H9 (cell line): Measurements from ENCODE around the gene STOML3. TPM values are rescaled to one million over a fixed set of nuclear protein-coding genes. Genes with fewer than 3 reads are reported as not detected.

Experiments
- DNase-seq: peaks from one replicate; pipeline ENCODE4 v3.0.0-alpha.2; 2017
- H2AFZ ChIP-seq: one replicate; pipeline ENCODE4 v1.6.1; 2013; ENCODE audit warnings: mild to moderate bottlenecking, low read length, control low read depth, moderate library complexity
- H2AK5ac ChIP-seq: 2 replicates; pipeline ENCODE4 v1.6.1; 2013; ENCODE audit warnings: low read length, control low read depth, mixed read lengths; ENCODE audit not compliant: insufficient read length
- H2BK120ac ChIP-seq: one replicate; pipeline ENCODE4 v1.6.1; 2013; ENCODE audit warnings: low read depth, mild to moderate bottlenecking, low read length, control low read depth, inconsistent platforms; ENCODE audit not compliant: poor library complexity, severe bottlenecking
- H2BK12ac ChIP-seq: 2 replicates; pipeline ENCODE4 v1.6.1; 2013; ENCODE audit warnings: low read length, control low read depth, mixed read lengths, low read depth; ENCODE audit not compliant: insufficient read length
- H2BK15ac ChIP-seq: 2 replicates; pipeline ENCODE4 v1.6.1; 2013; ENCODE audit warnings: low read depth, low read length, control low read depth
- H2BK20ac ChIP-seq: one replicate; pipeline ENCODE4 v1.6.1; 2013; ENCODE audit warnings: low read depth, mild to moderate bottlenecking, low read length, control low read depth, inconsistent platforms; ENCODE audit not compliant: poor library complexity, severe bottlenecking
- H2BK5ac ChIP-seq: 2 replicates; pipeline ENCODE4 v1.6.1; 2013; ENCODE audit warnings: low read length, control low read depth, mixed read lengths; ENCODE audit not compliant: insufficient read length
- H3K14ac ChIP-seq: 2 replicates; pipeline ENCODE4 v1.6.1; 2013; ENCODE audit warnings: low read length, control low read depth; ENCODE audit not compliant: insufficient read depth
- H3K18ac ChIP-seq: 2 replicates; pipeline ENCODE4 v1.6.1; 2013; ENCODE audit warnings: low read depth, mild to moderate bottlenecking, mixed read lengths, low read length, control low read depth; ENCODE audit not compliant: insufficient read length
- H3K23ac ChIP-seq: 2 replicates; pipeline ENCODE4 v1.6.1; 2013; ENCODE audit warnings: low read length, control low read depth, mixed read lengths, low read depth; ENCODE audit not compliant: insufficient read length
- H3K23me2 ChIP-seq: 2 replicates; pipeline ENCODE4 v1.6.1; 2013; ENCODE audit warnings: low read depth, mild to moderate bottlenecking, mixed read lengths, low read length, control low read depth; ENCODE audit not compliant: insufficient read length, poor library complexity, severe bottlenecking
- H3K27ac ChIP-seq: 2 replicates; pipeline ENCODE4 v1.5.1; 2013; ENCODE audit warnings: low read length, control low read depth, mixed read lengths, low read depth; ENCODE audit not compliant: insufficient read length
- H3K27me3 ChIP-seq: 2 replicates; pipeline ENCODE4 v1.6.1; 2013; ENCODE audit warnings: low read length, control low read depth, inconsistent platforms; ENCODE audit not compliant: insufficient read depth
- H3K4ac ChIP-seq: 2 replicates; pipeline ENCODE4 v1.6.1; 2013; ENCODE audit warnings: low read depth, mild to moderate bottlenecking, control low read depth, inconsistent platforms, low read length, moderate library complexity
- H3K4me1 ChIP-seq: 2 replicates; pipeline ENCODE4 v1.6.1; 2013; ENCODE audit warnings: low read length, control low read depth, inconsistent platforms; ENCODE audit not compliant: insufficient read depth
- H3K4me2 ChIP-seq: 2 replicates; pipeline ENCODE4 v1.6.1; 2013; ENCODE audit warnings: low read length, control low read depth, mixed read lengths; ENCODE audit not compliant: insufficient read length, insufficient read depth
- H3K56ac ChIP-seq: 2 replicates; pipeline ENCODE4 v1.6.1; 2013; ENCODE audit warnings: low read depth, mild to moderate bottlenecking, mixed read lengths, low read length, control low read depth; ENCODE audit not compliant: insufficient read length
- H3K79me1 ChIP-seq: 2 replicates; pipeline ENCODE4 v1.6.1; 2013; ENCODE audit warnings: low read depth, mild to moderate bottlenecking, moderate library complexity, low read length, control low read depth, inconsistent platforms; ENCODE audit not compliant: insufficient read depth, poor library complexity, severe bottlenecking
- H3K79me2 ChIP-seq: 2 replicates; pipeline ENCODE4 v1.6.1; 2013; ENCODE audit warnings: low read length, control low read depth, inconsistent platforms; ENCODE audit not compliant: insufficient read depth
- H3K9ac ChIP-seq: 2 replicates; pipeline ENCODE4 v1.6.1; 2013; ENCODE audit warnings: low read length, control low read depth, mixed read lengths; ENCODE audit not compliant: insufficient read length; ENCODE audit errors: extremely low read depth
- H3K9me3 ChIP-seq: one replicate; pipeline ENCODE4 v1.6.1; 2013; ENCODE audit warnings: low read depth, low read length, inconsistent platforms; ENCODE audit not compliant: control insufficient read depth
- H3T11ph ChIP-seq: one replicate; pipeline ENCODE4 v1.6.1; 2013; ENCODE audit warnings: mild to moderate bottlenecking, low read length, control low read depth, inconsistent platforms
- H4K20me1 ChIP-seq: one replicate; pipeline ENCODE4 v1.6.1; 2013; ENCODE audit not compliant: control insufficient read depth, insufficient read length, insufficient read depth
- H4K5ac ChIP-seq: 2 replicates; pipeline ENCODE4 v1.6.1; 2013; ENCODE audit warnings: low read depth, mild to moderate bottlenecking, mixed read lengths, low read length, control low read depth; ENCODE audit not compliant: insufficient read length
- H4K8ac ChIP-seq: replicated peaks from 2 replicates; pipeline ENCODE4 v1.6.1; 2013; ENCODE audit warnings: low read length, control low read depth, mixed read lengths, low read depth; ENCODE audit not compliant: insufficient read length
- H4K91ac ChIP-seq: 2 replicates; pipeline ENCODE4 v1.6.1; 2013; ENCODE audit warnings: low read depth, mild to moderate bottlenecking, moderate library complexity, mixed read lengths, low read length, control low read depth; ENCODE audit not compliant: insufficient read length
- H3K27ac Mint-ChIP-seq, 3 experiments: 2 replicates in 2 of 3; 3 replicates in 1 of 3; pipeline ENCODE4 v1.8.0; 2020 to 2021; ENCODE audit warnings: mixed read lengths in 3 of 3, mild to moderate bottlenecking in 1 of 3, moderate library complexity in 1 of 3
- H3K27me3 Mint-ChIP-seq: 2 replicates; pipeline ENCODE4 v1.8.0; 2021; ENCODE audit warnings: low read depth, mild to moderate bottlenecking, moderate library complexity, mixed read lengths
- H3K36me3 Mint-ChIP-seq, 3 experiments: 2 replicates in 2 of 3; 3 replicates in 1 of 3; pipeline ENCODE4 v1.8.0; 2020 to 2021; ENCODE audit warnings: low read depth in 3 of 3, mixed read lengths in 3 of 3; ENCODE audit not compliant: insufficient read depth in 1 of 3
- H3K4me1 Mint-ChIP-seq, 2 experiments: 2 replicates each; pipeline ENCODE4 v1.8.0; 2020; ENCODE audit warnings: mixed read lengths in 2 of 2
- H3K4me3 Mint-ChIP-seq, 2 experiments: 2 replicates in 1 of 2; 3 replicates in 1 of 2; pipeline ENCODE4 v1.8.0; 2020 to 2021; ENCODE audit warnings: mild to moderate bottlenecking in 2 of 2, mixed read lengths in 2 of 2, moderate library complexity in 1 of 2
- H3K9me3 Mint-ChIP-seq, 2 experiments: 2 replicates in 1 of 2; 3 replicates in 1 of 2; pipeline ENCODE4 v1.8.0; 2020; ENCODE audit warnings: mild to moderate bottlenecking in 2 of 2, mixed read lengths in 2 of 2, moderate library complexity in 1 of 2
- WGBS: extraction: QIAGEN DNeasy Blood & Tissue Kit; methylation state at CpG from one replicate; pipeline ENCODE4 v1.1.7; 2013; ENCODE audit warnings: missing lambda C conversion rate, low lambda C conversion rate, mixed read lengths; ENCODE audit not compliant: insufficient read length; ENCODE audit errors: extremely low coverage; 5-methylcytosine and 5-hydroxymethylcytosine counted together
- total RNA-seq: library from RNA; stranded (reverse); gene quantifications from 2 replicates; pipeline ENCODE4 v1.2.1, GENCODE V29; 2021
- TF ChIP-seq, protein P1 (sequence below): fragments of 200-600 bp; sonication (generic); conservative IDR thresholded peaks from 3 replicates; pipeline ENCODE4 v1.8.0; 2021; ENCODE audit warnings: antibody characterized with exemption, mild to moderate bottlenecking

The STOML3 gene
- total RNA-seq, 1 experiment from 2014 or later, result not detected

DNA sequence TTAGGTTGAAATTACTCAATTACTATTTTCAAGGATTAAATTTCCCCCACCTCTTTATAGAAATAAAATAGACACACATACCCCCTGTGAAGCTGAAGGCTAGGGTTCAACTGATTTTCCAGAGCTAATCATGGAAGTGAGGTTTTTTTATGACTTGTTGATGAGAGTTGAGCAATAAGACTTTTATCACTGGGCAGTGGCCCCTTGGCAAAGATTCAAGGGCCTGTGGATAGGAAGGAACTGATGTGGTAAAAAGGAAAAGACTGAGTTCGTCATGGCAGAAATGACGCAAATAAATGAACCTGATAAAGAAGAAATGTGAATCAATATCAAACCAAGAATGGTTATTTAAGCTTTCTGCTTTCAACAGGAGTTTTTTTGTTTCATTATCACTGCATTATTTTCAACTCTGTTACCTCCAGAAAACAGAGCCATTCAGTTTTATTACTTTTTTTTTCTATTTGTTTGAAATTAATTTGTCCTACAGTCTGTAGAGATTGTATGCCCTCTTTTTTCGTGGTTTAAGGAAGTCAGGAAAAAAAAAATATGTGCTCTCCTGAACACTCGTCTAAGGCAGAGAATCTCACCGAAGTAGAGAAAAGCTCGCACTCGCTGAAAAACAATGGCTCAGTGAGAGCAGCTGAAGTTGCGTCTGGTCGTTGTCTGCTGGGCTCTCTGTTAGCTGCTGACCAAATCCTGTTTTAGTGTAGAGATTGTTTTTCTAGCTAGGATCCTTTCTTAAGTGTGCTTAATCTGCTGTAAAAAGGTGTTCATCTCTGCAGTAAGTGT, 38.9 kb downstream of the STOML3 start:
- WGBS, result no CpG with 5 or more reads among the region's 9 CpGs
- Histone ChIP-seq H2AK5ac (no peak overlapping the region), H4K5ac (no peak overlapping the region), H3T11ph (no peak overlapping the region), H3K27me3 (no peaks in the 10 kb centered on the region), H4K20me1 (no peaks in the 10 kb centered on the region), H2AFZ (no peak overlapping the region), H3K9ac (no peak overlapping the region), H3K79me2 (no peaks in the 10 kb centered on the region), H4K91ac (no peak overlapping the region), H2BK5ac (no peak overlapping the region), H3K23me2 (no peaks in the 10 kb centered on the region), H3K4me1 (no peaks in the 10 kb centered on the region), H2BK15ac (no peak overlapping the region), H2BK12ac (no peak overlapping the region), H3K56ac (no peak overlapping the region), H3K79me1 (no peaks in the 10 kb centered on the region), H3K18ac (no peak overlapping the region), H3K14ac (no peak overlapping the region), H2BK120ac (no peak overlapping the region), H3K4me2 (no peak overlapping the region), H3K4ac (no peak overlapping the region), H3K9me3 (no peaks in the 10 kb centered on the region), H3K23ac (no peak overlapping the region), H2BK20ac (no peak overlapping the region), H4K8ac (no peak overlapping the region), H3K27ac (no peak overlapping the region)
- TF ChIP-seq, protein P1, sequence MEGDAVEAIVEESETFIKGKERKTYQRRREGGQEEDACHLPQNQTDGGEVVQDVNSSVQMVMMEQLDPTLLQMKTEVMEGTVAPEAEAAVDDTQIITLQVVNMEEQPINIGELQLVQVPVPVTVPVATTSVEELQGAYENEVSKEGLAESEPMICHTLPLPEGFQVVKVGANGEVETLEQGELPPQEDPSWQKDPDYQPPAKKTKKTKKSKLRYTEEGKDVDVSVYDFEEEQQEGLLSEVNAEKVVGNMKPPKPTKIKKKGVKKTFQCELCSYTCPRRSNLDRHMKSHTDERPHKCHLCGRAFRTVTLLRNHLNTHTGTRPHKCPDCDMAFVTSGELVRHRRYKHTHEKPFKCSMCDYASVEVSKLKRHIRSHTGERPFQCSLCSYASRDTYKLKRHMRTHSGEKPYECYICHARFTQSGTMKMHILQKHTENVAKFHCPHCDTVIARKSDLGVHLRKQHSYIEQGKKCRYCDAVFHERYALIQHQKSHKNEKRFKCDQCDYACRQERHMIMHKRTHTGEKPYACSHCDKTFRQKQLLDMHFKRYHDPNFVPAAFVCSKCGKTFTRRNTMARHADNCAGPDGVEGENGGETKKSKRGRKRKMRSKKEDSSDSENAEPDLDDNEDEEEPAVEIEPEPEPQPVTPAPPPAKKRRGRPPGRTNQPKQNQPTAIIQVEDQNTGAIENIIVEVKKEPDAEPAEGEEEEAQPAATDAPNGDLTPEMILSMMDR, result no peak
- Mint-ChIP-seq H3K4me1 (peaks cover 4 to 11% of the 10 kb centered on the region in 2 experiments), H3K27me3 (no peaks in the 10 kb centered on the region), H3K4me3 (no peak overlapping the region), H3K27ac (no peak overlapping the region; a peak in 1 of 7 replicates), H3K36me3 (no peaks in the 10 kb centered on the region), H3K9me3 (no peaks in the 10 kb centered on the region; a peak in 1 of 5 replicates)
- no peak for DNase-seq
